D721Med (cell line): Measurements from ENCODE around the gene GUCA1A.
A peak's percentile ranks its signal among the peaks of the same experiment; 100 is the strongest.
"Not testable (repeated sequence)": the region's sequence is repeated elsewhere in the genome, so short reads cannot be mapped to it uniquely, and the experiment has no call there.

Experiments
- DNase-seq: peaks from one replicate; pipeline ENCODE4 v3.0.0; 2011; ENCODE audit warnings: low spot score; ENCODE audit not compliant: insufficient read length
- FAIRE-seq: peaks from 2 replicates; lab custom pipeline; 2011; peaks lifted over from hg19 to GRCh38; lab: Jason Lieb, UNC
- TF ChIP-seq, protein P1 (sequence below): IDR thresholded peaks from 2 replicates; pipeline ENCODE4 v1.5.1; 2012; ENCODE audit warnings: mild to moderate bottlenecking, control low read depth; ENCODE audit not compliant: insufficient read depth; ENCODE audit errors: missing control alignments

Gene GUCA1A

DNA sequence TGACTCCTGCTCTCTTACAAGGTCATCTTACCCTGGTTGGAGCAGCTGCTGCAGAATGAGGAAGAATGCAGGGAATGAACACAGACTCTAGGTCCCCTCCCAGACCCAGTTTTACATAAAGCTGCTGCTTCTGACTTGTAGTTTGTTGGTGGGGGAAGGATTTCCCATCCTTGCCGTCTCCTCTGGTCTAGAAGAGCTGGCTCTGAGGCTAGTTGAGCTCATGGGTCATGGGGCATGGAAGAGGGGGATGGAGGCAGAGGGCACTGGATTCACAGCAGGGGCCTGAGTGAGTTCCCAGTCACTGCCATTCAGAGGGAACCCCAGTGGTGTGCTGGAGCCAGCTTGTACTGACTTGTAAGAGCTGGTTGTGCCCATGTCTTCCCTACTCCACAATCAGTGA is 9.2 kb upstream of the GUCA1A start:
- FAIRE-seq (no peak), DNase-seq (no peak)
- TF ChIP-seq, protein P1, sequence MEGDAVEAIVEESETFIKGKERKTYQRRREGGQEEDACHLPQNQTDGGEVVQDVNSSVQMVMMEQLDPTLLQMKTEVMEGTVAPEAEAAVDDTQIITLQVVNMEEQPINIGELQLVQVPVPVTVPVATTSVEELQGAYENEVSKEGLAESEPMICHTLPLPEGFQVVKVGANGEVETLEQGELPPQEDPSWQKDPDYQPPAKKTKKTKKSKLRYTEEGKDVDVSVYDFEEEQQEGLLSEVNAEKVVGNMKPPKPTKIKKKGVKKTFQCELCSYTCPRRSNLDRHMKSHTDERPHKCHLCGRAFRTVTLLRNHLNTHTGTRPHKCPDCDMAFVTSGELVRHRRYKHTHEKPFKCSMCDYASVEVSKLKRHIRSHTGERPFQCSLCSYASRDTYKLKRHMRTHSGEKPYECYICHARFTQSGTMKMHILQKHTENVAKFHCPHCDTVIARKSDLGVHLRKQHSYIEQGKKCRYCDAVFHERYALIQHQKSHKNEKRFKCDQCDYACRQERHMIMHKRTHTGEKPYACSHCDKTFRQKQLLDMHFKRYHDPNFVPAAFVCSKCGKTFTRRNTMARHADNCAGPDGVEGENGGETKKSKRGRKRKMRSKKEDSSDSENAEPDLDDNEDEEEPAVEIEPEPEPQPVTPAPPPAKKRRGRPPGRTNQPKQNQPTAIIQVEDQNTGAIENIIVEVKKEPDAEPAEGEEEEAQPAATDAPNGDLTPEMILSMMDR, result no peak

DNA sequence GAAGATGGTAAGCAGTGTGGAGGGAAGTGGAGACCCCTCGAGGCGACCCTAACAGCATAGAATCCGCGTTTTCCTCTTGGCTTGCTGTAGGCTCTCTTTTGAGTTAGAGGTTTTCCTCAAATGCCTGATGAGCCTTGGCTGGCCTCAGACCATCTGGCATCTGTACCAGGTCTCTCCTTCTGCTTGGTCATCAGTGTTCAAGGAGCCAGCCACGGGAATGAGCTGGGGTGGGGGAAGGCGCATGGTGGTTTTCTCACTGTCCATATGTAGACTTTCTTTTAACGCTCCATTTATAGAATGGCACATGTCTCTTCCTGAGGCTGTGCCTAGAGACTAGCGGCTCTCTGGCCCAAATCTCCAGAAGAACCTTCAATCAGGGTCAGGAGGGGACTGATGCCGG is 8.1 kb upstream of the GUCA1A start:
- no peak for DNase-seq
- FAIRE-seq, result no peak
- TF ChIP-seq, protein P1, result no peak

DNA sequence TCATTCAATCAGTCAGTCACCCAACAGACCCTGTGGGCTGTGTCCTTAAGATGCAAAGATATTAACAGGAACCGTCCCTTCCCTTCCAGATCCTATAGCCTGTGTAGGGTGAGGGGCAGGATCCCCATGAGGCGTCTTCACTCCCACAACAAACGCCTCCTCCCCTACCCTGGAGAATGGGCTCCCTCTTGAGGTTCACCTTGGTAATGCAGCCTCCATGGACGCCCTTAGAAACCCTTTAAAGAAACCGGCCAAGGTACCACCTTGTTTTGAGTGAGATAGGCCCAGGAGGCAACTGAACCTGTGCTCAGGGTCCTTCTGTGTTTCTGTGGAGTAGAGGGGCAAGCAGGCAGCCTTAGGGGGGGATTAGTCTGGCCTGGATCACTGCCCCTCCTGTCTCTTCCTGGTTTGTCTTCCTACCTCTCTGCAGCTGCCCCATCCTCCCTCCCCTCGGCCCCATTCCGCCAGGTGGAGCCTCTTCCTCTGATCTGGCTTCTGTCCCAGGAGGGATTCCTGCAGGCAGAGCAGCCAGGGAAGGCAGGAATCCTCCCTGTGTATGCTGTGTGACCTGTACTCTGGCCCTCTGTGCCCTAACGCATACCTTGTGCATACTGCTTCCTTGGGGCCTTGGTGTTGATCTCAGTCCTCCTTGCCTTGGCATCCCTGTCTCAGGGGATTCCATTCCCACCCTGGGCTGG is 6.6 kb upstream of the GUCA1A start:
- TF ChIP-seq, protein P1, result peak; percentile 89
- DNase-seq (peak; percentile 91), FAIRE-seq (no peak)

DNA sequence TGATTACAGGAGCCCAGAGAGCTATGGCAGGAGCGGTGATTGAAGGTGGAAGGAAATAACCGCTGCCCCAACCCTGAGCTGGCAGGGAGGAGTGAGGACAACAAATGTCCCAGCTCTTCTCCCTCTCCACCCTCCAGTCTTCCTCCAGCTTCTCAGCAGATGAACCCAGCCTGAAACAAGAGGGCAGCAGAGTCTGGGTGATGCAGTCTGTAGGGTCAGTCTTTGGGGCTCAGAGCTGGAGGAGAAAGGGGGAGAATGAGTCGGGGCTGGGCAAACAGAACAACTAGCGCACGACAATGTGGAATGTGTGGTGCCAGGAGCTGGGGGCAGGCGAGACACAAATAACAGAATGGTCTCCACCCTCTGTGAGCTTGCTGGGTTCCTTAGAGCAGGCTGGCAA is 4.5 kb upstream of the GUCA1A start:
- FAIRE-seq, result no peak
- TF ChIP-seq, protein P1, result no peak
- DNase-seq, result no peak

DNA sequence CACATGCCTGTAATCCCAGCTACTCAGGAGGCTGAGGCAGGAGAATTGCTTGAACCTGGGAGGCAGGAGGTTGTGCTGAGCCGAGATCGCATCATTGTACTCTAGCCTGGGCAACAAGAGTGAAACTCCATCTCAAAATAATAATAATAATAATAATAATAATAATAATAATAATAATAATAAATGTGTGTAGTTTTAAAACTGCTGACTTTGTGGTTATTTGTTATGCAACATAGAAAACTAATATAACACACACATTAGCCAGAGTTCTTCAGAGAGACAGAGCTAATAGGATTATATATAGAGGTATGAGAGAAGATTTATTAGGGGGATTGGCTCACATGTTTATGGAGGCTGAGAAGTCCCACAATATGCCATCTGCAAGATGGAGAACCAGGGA is 3.4 kb upstream of the GUCA1A start:
- DNase-seq, FAIRE-seq: not testable (repeated sequence)

DNA sequence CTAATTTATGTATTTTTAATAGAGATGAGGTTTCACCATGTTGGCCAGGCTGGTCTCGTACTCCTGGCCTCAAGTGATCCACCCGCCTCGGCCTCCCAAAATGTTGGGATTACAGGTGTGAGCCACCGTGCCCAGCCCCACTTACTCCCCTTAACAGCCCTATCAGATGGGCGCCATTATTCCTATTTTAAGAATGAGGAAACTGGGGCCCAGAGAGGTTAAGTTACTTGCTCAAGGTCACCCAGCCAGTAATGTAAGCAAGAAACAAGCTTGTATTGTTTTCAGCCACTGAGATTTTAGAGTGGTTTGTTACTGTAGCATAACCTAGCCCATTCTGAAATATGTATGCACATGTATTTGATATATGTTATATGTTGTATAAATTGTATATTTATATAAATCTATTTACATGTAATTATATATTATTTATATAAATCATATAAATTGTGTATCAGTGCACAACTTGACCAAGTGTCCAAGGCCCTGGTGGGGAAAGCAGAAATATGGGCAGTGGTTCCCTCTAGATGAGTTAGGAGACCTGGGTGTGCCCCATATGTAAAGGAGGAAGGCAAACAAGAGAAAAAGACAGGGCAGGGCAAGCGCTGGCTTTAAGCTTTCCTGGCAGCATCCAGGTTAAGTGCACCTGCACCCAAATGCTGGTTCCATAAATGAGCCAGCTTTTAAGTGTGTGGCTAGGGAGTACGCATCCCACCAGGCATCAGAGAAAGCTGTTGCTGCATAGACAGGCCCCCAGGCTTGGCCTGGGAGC is 1.2 kb upstream of the GUCA1A start:
- TF ChIP-seq, protein P1, result no peak
- DNase-seq, result no peak
- no peak for FAIRE-seq

DNA sequence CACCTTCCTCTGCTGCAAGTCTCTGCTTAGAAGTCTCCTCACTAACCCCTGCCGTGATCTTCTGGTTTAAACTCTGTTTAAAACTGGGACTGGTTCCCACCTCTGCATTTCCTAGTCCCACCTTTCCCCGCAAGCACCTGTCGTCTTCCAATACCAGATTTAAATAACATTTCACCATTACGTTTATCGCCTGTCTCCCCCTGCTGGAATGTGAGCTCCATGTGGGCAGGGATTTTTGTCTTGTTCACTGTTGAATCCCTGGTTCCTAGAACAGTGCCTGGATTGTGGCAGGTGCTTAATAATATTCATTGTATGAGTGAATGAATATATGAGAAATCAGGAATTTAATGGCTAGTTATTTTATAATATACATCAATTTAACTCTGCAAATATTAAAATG is 2.7 kb downstream of the GUCA1A start:
- FAIRE-seq (no peak), DNase-seq (no peak)
- TF ChIP-seq, protein P1, result peak; percentile 29
